Panc1 (cell line): ENCODE data around the gene ZNF592. TPM values are rescaled to one million over a fixed set of nuclear protein-coding genes. Genes with fewer than 3 reads are reported as not detected.

Experiments
- ATAC-seq: fragments of 200-7000 bp; cut with Tn5 transposase; 2 replicates; pipeline ENCODE4 v1.9.1; 2020; ENCODE audit warnings: mild to moderate bottlenecking, moderate library complexity
- Bru-seq: library from RNA; stranded (reverse); fragments of 400-500 nt; gene quantifications from one replicate; lab custom pipeline; 2021; lab: Mats Ljungman, UMichigan
- BruChase-seq, 2 experiments: library from RNA; stranded (reverse); fragments of 400-500 nt; gene quantifications; one replicate each; lab custom pipeline; 2021; lab: Mats Ljungman, UMichigan
- BruUV-seq: library from RNA; stranded (reverse); fragments of 400-500 nt; replicated peaks from 2 replicates; lab custom pipeline; 2021; lab: Mats Ljungman, UMichigan
- CTCF ChIA-PET: fragments of 300-600 bp; sonication (Branson Sonifier 250); formaldehyde crosslinking; loops from one replicate; lab custom pipeline; 2022; ENCODE audit warnings: antibody characterized with exemption; lab: Charles Lee
- POLR2A ChIA-PET: fragments of 300-600 bp; sonication (Branson Sonifier 250); formaldehyde crosslinking; loops from one replicate; lab custom pipeline; 2022; ENCODE audit warnings: antibody characterized with exemption; lab: Charles Lee
- DNase-seq: peaks from one replicate; pipeline ENCODE4 v3.0.0-alpha.2; 2010; ENCODE audit warnings: low read depth, low spot score
- H3K27ac ChIP-seq: 2 replicates; pipeline ENCODE4 v1.5.1; 2011; ENCODE audit warnings: mild to moderate bottlenecking, low read length, inconsistent platforms
- H3K27me3 ChIP-seq: fragments of 200-500 bp; sonication (Bioruptor generic); 2 replicates; pipeline ENCODE4 v1.6.0; 2014; ENCODE audit warnings: low read length, inconsistent platforms; ENCODE audit not compliant: control insufficient read depth, insufficient read depth
- H3K36me3 ChIP-seq: fragments of 200-500 bp; sonication (Bioruptor generic); 2 replicates; pipeline ENCODE4 v1.5.1; 2014; ENCODE audit warnings: inconsistent platforms, mild to moderate bottlenecking, low read length, moderate library complexity; ENCODE audit not compliant: control insufficient read depth, insufficient read depth
- H3K4me1 ChIP-seq: 2 replicates; pipeline ENCODE4 v1.5.1; 2011; ENCODE audit warnings: inconsistent platforms, mild to moderate bottlenecking, low read length, moderate library complexity; ENCODE audit not compliant: control insufficient read depth, insufficient read depth
- H3K4me3 ChIP-seq, 2 experiments: 2 replicates each; pipeline ENCODE4 v1.5.1; 2011 to 2012; ENCODE audit warnings: low read depth in 2 of 2, low read length in 2 of 2, mild to moderate bottlenecking in 2 of 2, inconsistent platforms in 1 of 2, moderate library complexity in 1 of 2
- H3K9me3 ChIP-seq: fragments of 200-500 bp; sonication (Bioruptor generic); 2 replicates; pipeline ENCODE4 v1.5.1; 2014; ENCODE audit warnings: low read depth, mild to moderate bottlenecking, inconsistent platforms, low read length, moderate library complexity; ENCODE audit not compliant: control insufficient read depth, insufficient read depth
- POLR2AphosphoS5 ChIP-seq: IDR thresholded peaks from 2 replicates; pipeline ENCODE4 v1.6.1; 2012; ENCODE audit warnings: mild to moderate bottlenecking, low read depth, low read length, moderate library complexity
- SIN3A ChIP-seq: IDR thresholded peaks from 2 replicates; pipeline ENCODE4 v1.6.1; 2012; ENCODE audit warnings: low read depth, mild to moderate bottlenecking, low read length, moderate library complexity, borderline replicate concordance; ENCODE audit not compliant: insufficient read depth
- in situ Hi-C: cut with HindIII; loops from 2 replicates; pipeline ENCODE4 v1.10.0; 2016; ENCODE audit warnings: low sequenced_read_pairs, low pct_unique_long_range_greater_than_20kb
- intact Hi-C: fragments of 100-400 bp; cut with micrococcal nuclease; formaldehyde crosslinking; loops from one replicate; pipeline ENCODE4 v1.10.0; 2022; ENCODE audit not compliant: unreplicated experiment
- long read RNA-seq: library from polyadenylated mRNA; unstranded; transcript quantifications from one replicate; pipeline ENCODE4 v2.0.0, GENCODE V29; 2021; ENCODE audit not compliant: unreplicated experiment
- polyA plus RNA-seq: library from polyadenylated mRNA; unstranded; fragments of >200 nt; gene quantifications from one replicate; pipeline ENCODE4 v1.2.1, GENCODE V29; 2012; ENCODE audit warnings: missing spikeins; ENCODE audit not compliant: insufficient read length
- total RNA-seq: library from RNA; stranded (reverse); gene quantifications from one replicate; pipeline ENCODE4 v1.2.1, GENCODE V29; 2021; ENCODE audit not compliant: unreplicated experiment
- TF ChIP-seq, protein P1 (sequence below), 2 experiments: IDR thresholded peaks; 2 replicates each; pipeline ENCODE4 v1.6.1; 2011 to 2012; ENCODE audit warnings: low read depth in 2 of 2, control low read depth in 1 of 2, low read length in 1 of 2, mild to moderate bottlenecking in 1 of 2, moderate library complexity in 1 of 2; ENCODE audit not compliant: insufficient read depth in 1 of 2
- TF ChIP-seq, protein P2 (sequence below): fragments of 450-650 bp; IDR thresholded peaks from 2 replicates; pipeline ENCODE4 v1.5.1; 2017; ENCODE audit warnings: mild to moderate bottlenecking

ZNF592 gene, protein sequence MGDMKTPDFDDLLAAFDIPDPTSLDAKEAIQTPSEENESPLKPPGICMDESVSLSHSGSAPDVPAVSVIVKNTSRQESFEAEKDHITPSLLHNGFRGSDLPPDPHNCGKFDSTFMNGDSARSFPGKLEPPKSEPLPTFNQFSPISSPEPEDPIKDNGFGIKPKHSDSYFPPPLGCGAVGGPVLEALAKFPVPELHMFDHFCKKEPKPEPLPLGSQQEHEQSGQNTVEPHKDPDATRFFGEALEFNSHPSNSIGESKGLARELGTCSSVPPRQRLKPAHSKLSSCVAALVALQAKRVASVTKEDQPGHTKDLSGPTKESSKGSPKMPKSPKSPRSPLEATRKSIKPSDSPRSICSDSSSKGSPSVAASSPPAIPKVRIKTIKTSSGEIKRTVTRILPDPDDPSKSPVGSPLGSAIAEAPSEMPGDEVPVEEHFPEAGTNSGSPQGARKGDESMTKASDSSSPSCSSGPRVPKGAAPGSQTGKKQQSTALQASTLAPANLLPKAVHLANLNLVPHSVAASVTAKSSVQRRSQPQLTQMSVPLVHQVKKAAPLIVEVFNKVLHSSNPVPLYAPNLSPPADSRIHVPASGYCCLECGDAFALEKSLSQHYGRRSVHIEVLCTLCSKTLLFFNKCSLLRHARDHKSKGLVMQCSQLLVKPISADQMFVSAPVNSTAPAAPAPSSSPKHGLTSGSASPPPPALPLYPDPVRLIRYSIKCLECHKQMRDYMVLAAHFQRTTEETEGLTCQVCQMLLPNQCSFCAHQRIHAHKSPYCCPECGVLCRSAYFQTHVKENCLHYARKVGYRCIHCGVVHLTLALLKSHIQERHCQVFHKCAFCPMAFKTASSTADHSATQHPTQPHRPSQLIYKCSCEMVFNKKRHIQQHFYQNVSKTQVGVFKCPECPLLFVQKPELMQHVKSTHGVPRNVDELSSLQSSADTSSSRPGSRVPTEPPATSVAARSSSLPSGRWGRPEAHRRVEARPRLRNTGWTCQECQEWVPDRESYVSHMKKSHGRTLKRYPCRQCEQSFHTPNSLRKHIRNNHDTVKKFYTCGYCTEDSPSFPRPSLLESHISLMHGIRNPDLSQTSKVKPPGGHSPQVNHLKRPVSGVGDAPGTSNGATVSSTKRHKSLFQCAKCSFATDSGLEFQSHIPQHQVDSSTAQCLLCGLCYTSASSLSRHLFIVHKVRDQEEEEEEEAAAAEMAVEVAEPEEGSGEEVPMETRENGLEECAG (N-terminal part only)
- total RNA-seq (34.2 TPM), Bru-seq, nascent RNA (percentile 82 among the genes with signal in this experiment), BruChase-seq, experiment 1, labeled RNA remaining after a 2-hour chase (percentile 81 among the genes with signal in this experiment), BruChase-seq, experiment 2, labeled RNA remaining after a 6-hour chase (percentile 83 among the genes with signal in this experiment)
- polyA plus RNA-seq = 25.7 TPM
- long read RNA-seq, full-length matches to known transcripts = 16 of 46 reads
- long read RNA-seq, partial matches to known transcripts = 13 of 46 reads
- long read RNA-seq, other reads (novel, unspliced or antisense) = 17 of 46 reads

DNA sequence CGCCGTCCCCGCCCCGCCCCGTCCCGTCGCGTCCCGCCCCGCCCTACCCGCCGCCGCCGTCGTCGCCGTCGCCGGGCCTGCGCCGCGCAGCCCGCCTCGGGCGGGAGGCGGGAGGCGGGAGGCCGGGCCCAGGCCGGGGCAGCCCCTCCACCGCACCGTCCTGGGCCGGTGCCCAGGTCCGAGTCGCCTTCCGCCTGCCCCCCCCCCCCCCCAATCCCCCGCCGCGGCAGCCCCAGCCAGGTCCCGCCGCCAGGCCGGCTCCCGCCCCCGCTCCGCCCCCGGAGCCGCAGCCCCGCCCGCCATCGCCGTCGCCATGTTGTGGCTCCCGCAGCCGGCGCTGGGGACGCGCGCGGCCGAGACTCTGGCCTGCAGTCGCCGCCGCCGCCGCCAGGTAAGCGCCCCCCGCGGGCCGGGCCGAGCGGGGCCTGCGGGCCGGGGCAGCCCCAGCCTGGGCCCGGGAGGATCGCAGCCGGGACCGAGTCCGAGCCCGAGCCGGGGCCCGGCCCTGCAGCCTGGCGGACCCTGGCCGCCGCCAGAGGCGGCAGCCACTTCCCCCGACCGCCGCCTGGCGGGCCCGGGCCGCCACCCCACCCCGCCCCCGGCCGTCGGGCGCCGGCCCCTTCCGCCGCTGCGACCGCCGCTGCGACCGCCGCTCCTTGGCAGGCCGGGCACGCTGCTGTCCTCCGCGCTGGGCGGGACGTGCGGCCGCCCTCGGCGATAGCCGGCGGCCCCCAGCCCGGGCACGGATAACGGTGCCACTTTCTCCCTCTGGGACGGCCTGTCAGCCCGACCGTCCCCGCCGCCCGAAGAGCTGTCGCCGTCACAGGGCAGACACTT lies at the start of gene ZNF592:
Gene ZNF592 (plus strand): TSS at position 319 of the 837 bp plus-strand sequence. CDS start 34,084 bp downstream, outside the sequence.
- H3K4me3 ChIP-seq = peak within 1 kb of the TSS; percentile 89 to 100
- H3K27ac ChIP-seq = peak within 1 kb of the TSS; percentile 94
- peaks cover 31% of the 10 kb centered on the region for H3K4me1 ChIP-seq
- DNase-seq (no peak), ATAC-seq (peak; percentile 91)
- no peaks in the 10 kb centered on the region for H3K27me3 ChIP-seq
- no TSS peak for BruUV-seq
- TF ChIP-seq POLR2AphosphoS5 (peak; percentile 54; the same call in 1 of the 2 replicates), SIN3A (peak; percentile 48; the same call in 1 of the 2 replicates)
- TF ChIP-seq, protein P1, sequence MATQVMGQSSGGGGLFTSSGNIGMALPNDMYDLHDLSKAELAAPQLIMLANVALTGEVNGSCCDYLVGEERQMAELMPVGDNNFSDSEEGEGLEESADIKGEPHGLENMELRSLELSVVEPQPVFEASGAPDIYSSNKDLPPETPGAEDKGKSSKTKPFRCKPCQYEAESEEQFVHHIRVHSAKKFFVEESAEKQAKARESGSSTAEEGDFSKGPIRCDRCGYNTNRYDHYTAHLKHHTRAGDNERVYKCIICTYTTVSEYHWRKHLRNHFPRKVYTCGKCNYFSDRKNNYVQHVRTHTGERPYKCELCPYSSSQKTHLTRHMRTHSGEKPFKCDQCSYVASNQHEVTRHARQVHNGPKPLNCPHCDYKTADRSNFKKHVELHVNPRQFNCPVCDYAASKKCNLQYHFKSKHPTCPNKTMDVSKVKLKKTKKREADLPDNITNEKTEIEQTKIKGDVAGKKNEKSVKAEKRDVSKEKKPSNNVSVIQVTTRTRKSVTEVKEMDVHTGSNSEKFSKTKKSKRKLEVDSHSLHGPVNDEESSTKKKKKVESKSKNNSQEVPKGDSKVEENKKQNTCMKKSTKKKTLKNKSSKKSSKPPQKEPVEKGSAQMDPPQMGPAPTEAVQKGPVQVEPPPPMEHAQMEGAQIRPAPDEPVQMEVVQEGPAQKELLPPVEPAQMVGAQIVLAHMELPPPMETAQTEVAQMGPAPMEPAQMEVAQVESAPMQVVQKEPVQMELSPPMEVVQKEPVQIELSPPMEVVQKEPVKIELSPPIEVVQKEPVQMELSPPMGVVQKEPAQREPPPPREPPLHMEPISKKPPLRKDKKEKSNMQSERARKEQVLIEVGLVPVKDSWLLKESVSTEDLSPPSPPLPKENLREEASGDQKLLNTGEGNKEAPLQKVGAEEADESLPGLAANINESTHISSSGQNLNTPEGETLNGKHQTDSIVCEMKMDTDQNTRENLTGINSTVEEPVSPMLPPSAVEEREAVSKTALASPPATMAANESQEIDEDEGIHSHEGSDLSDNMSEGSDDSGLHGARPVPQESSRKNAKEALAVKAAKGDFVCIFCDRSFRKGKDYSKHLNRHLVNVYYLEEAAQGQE (IDR thresholded peaks at IDR 0.05; ENCODE audit: insufficient read depth in 1 of 2, low read depth in 2 of 2, low read length in 1 of 2) = no peak
- TF ChIP-seq, protein P2, sequence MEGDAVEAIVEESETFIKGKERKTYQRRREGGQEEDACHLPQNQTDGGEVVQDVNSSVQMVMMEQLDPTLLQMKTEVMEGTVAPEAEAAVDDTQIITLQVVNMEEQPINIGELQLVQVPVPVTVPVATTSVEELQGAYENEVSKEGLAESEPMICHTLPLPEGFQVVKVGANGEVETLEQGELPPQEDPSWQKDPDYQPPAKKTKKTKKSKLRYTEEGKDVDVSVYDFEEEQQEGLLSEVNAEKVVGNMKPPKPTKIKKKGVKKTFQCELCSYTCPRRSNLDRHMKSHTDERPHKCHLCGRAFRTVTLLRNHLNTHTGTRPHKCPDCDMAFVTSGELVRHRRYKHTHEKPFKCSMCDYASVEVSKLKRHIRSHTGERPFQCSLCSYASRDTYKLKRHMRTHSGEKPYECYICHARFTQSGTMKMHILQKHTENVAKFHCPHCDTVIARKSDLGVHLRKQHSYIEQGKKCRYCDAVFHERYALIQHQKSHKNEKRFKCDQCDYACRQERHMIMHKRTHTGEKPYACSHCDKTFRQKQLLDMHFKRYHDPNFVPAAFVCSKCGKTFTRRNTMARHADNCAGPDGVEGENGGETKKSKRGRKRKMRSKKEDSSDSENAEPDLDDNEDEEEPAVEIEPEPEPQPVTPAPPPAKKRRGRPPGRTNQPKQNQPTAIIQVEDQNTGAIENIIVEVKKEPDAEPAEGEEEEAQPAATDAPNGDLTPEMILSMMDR = peak; percentile 69
- POLR2A ChIA-PET = interaction anchor here (0.7 to 1.3 kb wide), 2 partner anchors 32 to 205 kb away, joined by 6 to 15 read pairs; partner anchors contain the start of gene SEC11A
- intact Hi-C loops = no loop called here
- H3K36me3 ChIP-seq = no peaks in the 10 kb centered on the region; the same call in 1 of the 2 replicates
- CTCF ChIA-PET = no interaction called here
- no peaks in the 10 kb centered on the region for H3K9me3 ChIP-seq
- in situ Hi-C loops = no loop called here
